NK-92 (cell line): ENCODE data around the gene C5orf46.
"Not testable (repeated sequence)": the region's sequence is repeated elsewhere in the genome, so short reads cannot be mapped to it uniquely, and the experiment has no call there.

Source experiments
- DNase-seq: peaks from one replicate; lab custom pipeline; 2025; ENCODE audit not compliant: unreplicated experiment; lab: John Stamatoyannopoulos, UW

C5orf46 gene

GRCh38 chr5:147906326-147907095 is at the start of gene C5orf46:
TSS of gene C5orf46 (minus strand) at chr5:147906538. CDS start at chr5:147906501, 37 bp downstream.
- no peak for DNase-seq

GRCh38 chr5:147954971-147955370 is 48.6 kb upstream of the C5orf46 start:
- DNase-seq: no peak

- no peak for DNase-seq
Observed at GRCh38 chr5:147949711-147950573, 43.6 kb upstream of the C5orf46 start.

- not testable (repeated sequence) for DNase-seq
Observed at GRCh38 chr5:147946658-147947274, 40.4 kb upstream of the C5orf46 start.

GRCh38 chr5:147939431-147940114 is 33.2 kb upstream of the C5orf46 start:
- no peak for DNase-seq

GRCh38 chr5:147935032-147935431 is 28.7 kb upstream of the C5orf46 start:
- no peak for DNase-seq

GRCh38 chr5:147930769-147931168 is 24.4 kb upstream of the C5orf46 start:
- no peak for DNase-seq

- DNase-seq: no peak
Observed at GRCh38 chr5:147927901-147928300, 21.6 kb upstream of the C5orf46 start.

- no peak for DNase-seq
Observed at GRCh38 chr5:147925020-147925419, 18.7 kb upstream of the C5orf46 start.

GRCh38 chr5:147921136-147921535 is 14.8 kb upstream of the C5orf46 start:
- DNase-seq: no peak

- no peak for DNase-seq
Observed at GRCh38 chr5:147920420-147921030, 14.2 kb upstream of the C5orf46 start.

GRCh38 chr5:147918899-147919298 is 12.6 kb upstream of the C5orf46 start:
- DNase-seq: no peak

- DNase-seq: no peak
Observed at GRCh38 chr5:147918101-147918685, 11.9 kb upstream of the C5orf46 start.

GRCh38 chr5:147913786-147914185 is 7.4 kb upstream of the C5orf46 start:
- DNase-seq: no peak

- no peak for DNase-seq
Observed at GRCh38 chr5:147912011-147912410, 5.7 kb upstream of the C5orf46 start.

GRCh38 chr5:147911427-147911826 is 5.1 kb upstream of the C5orf46 start:
- DNase-seq: no peak

- DNase-seq: no peak
Observed at GRCh38 chr5:147904110-147904509, 2.2 kb downstream of the C5orf46 start.

GRCh38 chr5:147902609-147903115 is 3.7 kb downstream of the C5orf46 start:
- no peak for DNase-seq

- DNase-seq: no peak
Observed at GRCh38 chr5:147901599-147902039, 4.7 kb downstream of the C5orf46 start.

GRCh38 chr5:147898875-147899401 is 7.4 kb downstream of the C5orf46 start:
- DNase-seq: no peak
